Muscle of back (tissue), 11 donors: ENCODE results near the gene KCNG2. TPM values are rescaled to one million over a fixed set of nuclear protein-coding genes. Genes with fewer than 3 reads are reported as not detected.
A peak's percentile ranks its signal among the peaks of the same experiment; 100 is the strongest.

Experiments used
- DNase-seq, 3 donors: peaks; one replicate each; pipeline versions ENCODE4 v3.0.0 to v3.0.0-alpha.2; 2013
- polyA plus RNA-seq, 10 donors: library from polyadenylated mRNA; unstranded; fragments of 120-200 nt; gene quantifications; one replicate each; pipeline ENCODE4 v1.2.1, GENCODE V29; 2013; ENCODE audit not compliant: insufficient read length in 10 of 10

The KCNG2 gene
- polyA plus RNA-seq, 10 donors, result 0.13 to 0.63 (median 0.37) TPM

GRCh38 chr18:79905389-79905911 lies 107.7 kb downstream of the KCNG2 start:
- no peak for DNase-seq

- no peak for DNase-seq
These were observed 108.3 kb downstream of the KCNG2 start for GRCh38 chr18:79905993-79906392.

DNA sequence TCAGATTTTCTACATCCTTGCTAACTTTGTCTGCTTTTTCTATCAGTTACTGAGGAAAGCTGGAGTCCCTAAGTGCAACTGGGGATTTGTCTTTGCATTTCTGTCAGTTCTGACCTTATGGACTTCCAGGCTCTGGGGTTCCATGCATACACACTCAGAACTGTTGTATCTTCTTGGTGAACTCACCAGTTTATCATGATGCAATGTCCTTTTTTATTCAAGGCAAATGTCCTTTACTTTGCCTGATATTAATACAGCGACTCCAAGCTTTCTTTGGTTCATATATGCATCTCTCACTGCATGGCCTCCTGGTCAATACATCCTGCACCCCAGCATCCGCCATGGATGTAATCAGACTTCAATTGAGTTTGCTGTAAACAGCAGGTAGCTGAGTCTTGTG lies 109.0 kb downstream of the KCNG2 start:
- DNase-seq, result no peak

DNA sequence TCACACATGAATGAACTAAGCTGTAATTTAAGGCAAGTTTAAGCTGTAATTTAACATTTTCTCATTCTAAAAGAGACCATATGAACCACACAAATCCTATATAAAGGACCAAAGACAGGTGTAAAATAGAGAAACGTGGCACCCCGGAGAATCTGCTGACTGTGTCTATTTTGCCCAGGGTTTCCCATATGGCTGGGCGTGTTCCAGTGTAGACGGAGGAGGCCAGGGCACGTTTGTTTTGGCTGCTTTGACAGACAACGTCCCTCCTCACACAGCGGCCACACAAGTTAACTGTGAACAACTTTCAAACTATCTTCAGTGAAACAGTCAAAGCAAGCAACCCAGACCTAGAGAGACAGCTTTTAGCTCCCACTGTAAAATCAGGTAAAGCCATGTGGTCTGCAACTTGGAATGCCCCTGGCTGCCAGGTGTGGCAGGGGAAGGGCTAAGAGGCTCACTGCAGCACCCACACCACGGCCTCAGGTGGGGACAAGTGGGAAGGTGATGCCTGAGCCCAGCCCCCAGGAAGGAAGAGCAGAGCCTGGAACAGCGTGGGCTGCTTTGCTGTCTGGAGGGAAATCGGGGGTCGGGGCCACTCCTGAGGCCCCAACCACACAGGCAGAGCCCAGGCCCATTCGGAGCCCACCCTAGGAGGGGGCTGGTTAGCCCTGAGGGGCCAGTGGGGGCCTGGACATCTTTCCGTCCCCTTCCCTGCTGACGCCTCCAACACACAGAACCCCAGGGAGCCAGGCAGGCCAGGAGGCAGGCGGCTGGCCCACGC lies 113.0 kb downstream of the KCNG2 start:
- DNase-seq, result no peak

DNA sequence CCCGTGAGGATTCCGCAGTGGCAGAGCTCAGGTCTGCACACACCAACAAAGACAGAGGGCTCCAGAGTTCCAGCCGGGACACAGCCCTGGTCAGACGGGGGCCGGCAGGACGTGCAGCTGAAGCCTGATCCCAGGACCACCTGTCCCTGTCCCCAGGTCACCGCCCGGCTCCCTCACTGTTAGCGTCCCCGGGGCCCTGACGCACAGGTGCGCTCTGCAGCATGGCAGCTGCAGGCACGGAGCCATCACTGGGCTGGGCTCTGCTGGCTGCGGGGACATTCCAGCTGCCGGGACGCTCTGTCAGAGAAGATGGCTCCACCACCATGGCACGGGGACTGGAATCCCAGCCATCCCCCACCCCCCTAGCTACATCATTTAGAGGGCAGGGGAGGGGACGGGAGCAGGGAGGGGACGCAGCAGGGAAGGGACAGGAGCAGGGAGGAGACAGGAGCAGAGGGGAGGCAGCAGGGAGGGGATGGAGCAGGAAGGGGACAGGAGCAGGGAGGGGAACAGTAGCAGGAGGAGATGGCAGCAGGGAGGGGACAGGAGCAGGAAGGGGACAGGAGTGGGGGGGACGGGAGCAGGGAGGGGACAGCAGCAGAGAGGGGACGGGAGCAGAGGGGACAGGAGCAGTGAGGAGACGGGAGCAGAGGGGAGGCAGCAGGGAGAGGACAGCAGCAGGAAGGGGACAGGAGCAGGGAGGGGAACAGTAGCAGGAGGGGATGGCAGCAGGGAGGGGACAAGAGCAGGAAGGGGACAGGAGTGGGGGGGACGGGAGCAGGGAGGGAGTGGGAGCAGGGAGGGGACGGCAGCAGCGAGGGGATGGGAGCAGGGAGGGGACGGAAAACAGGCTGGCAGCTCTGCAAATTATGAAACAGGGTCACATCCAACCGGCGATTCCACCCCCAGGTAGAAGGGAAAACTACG lies 113.9 kb downstream of the KCNG2 start:
- DNase-seq, result peak; percentile 53 to 68 (median 58)

DNA sequence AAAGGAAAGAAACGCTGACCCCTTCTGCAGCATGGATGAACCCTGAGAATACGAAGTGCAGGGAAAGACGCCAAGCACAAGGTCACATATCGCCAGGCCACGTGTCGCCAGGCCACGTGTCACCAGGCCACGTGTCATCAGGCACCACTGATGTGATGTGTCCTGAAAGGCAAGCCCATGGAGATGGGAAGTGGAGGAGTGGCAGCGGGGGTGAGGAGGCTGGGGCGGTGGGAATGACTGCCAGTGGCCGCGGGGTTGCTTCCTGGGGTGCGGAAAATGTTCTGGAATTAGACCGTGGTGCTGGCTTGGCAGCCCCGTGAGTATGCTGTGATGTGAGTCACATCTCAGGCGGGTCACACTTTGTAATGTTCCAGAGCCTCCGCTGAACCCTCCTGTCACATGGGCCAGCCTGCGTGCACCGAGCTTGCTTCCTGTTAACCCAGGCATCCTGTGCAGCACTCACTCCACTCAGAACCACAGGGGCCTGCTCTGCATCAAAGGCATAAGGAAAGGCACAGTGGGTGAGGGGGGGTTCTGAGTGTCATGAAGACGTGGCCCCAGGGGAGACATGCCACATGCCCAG lies 114.8 kb downstream of the KCNG2 start:
- peak in 2 of 3 donors; percentile 13 to 32 for DNase-seq

- DNase-seq, result no peak
These were observed 115.5 kb downstream of the KCNG2 start for GRCh38 chr18:79912994-79913831.

DNA sequence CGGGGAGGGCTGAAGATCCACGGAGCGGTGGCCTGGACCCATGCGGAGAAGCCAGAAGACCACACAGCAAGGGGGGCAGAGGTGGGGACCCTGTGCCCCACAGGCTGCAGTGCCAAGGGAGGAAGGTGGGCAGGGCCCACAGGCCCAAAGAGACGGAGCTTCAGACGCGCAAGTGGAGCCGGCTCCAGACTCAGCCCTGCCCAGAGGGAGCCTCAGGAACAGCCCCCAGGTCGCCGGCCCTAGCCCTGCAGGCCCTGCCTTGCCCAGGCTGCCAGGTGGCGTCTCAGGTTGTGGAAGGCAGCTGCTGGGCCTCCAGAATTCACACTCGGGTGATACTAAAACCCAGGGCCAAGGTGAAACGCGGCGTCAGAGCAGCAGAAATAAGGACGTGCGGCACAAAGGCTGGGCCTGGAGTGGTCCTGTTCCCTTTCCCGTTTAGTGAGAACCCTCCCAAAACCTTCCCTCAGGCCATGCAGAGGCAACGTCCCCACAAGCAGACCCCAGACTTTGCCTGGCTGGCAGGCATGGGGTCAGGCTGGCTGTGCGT lies 116.9 kb downstream of the KCNG2 start:
- no peak for DNase-seq

DNA sequence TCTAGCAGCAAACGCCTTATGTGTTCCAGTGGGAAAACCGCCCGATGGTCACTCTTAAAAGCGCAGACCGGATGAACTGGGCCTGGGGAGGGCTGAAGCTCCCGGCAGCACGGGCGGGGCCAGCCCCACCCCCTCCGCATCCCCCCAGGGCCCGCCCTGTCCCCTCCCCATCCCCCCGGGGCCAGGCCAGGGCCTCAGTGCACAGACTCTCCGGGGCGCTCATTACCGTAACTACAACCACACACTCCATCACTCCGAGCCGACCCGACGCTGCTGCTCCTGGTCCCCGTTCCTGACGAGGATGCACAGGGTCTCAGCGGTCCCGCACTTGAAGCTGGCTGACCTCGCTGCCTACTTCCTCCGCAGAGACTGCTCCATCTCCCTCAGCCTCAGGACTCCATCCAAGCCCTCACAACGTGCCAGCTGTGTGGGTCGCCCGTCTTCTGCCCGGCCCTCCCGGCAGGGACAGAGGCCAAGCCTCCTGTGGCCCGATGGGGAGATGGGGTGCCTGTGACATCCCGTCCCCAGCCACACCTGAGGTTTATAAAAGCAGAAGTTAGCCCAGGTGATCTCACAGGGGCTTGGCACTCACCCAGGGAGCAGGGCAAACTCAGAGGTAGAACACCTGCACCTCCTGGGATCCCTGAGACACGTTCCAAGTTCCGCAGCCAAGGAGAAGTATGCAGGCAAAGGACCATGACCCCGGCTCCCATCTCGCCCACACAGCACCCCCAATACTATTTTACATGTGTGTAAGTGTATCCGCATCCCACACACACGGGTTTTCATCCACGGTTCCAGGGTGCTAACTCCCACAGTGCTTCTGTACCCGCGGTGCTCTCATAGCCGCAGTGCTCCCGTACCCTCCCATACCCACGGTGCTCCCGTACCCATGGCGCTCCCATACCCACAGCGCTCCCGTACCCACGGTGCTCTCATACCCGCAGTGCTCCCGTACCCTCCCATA lies 117.7 kb downstream of the KCNG2 start:
- DNase-seq, result no peak

DNA sequence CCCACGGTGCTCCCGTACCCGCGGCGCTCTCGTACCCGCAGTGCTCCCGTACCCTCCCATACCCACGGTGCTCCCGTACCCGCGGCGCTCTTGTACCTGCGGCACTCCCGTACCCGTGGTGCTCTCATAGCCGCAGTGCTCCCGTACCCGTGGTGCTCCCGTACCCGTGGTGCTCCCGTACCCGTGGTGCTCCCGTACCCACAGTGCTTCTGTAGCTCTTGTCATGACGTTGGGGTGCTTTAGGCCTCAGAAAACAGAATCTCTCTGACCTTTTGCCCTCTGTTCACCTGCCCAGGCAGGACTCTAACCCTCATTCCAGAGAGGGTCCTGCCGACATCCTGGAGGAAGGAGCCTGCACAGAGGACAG lies 118.4 kb downstream of the KCNG2 start:
- DNase-seq, result no peak

- DNase-seq, result no peak
These were observed 118.9 kb downstream of the KCNG2 start for GRCh38 chr18:79916546-79917168.

- DNase-seq, result no peak
These were observed 119.6 kb downstream of the KCNG2 start for GRCh38 chr18:79917169-79917852.

DNA sequence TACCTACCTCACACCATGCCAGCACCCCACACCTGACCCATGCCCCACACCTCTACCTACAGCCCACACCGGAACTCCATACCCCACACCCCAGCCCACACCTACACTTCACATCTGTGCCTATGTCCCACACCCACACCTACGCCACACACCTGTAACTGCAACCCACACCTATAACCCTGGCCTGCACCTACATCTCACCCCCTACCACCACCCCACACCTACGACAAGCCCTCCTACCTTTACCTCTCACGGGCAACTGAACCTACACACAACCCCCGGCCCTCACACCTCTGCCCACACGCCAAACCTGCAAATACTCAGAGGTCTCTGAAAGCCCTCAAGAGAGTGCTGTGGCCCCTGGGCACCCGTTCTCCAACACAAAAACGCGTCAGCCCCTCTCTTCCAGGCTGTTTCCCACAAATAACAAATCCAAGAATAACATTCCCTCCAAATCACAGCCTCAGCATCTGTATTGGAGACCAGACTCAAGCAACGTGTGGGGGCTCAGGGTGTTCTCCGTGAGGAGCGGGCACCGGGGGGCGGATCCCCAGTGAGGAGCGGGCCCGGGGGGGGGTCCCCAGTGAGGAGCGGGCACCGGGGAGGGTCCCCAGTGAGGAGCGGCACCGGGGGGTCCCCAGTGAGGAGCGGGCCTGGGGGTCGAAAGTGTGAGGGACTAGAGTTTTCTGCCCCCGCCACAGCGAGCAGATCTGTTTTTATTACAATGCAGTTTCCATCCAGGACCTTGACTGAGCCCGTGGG lies 120.3 kb downstream of the KCNG2 start:
- no peak for DNase-seq

- DNase-seq, result no peak
These were observed 120.9 kb downstream of the KCNG2 start for GRCh38 chr18:79918615-79919011.

- no peak for DNase-seq
These were observed 121.4 kb downstream of the KCNG2 start for GRCh38 chr18:79919089-79919488.

DNA sequence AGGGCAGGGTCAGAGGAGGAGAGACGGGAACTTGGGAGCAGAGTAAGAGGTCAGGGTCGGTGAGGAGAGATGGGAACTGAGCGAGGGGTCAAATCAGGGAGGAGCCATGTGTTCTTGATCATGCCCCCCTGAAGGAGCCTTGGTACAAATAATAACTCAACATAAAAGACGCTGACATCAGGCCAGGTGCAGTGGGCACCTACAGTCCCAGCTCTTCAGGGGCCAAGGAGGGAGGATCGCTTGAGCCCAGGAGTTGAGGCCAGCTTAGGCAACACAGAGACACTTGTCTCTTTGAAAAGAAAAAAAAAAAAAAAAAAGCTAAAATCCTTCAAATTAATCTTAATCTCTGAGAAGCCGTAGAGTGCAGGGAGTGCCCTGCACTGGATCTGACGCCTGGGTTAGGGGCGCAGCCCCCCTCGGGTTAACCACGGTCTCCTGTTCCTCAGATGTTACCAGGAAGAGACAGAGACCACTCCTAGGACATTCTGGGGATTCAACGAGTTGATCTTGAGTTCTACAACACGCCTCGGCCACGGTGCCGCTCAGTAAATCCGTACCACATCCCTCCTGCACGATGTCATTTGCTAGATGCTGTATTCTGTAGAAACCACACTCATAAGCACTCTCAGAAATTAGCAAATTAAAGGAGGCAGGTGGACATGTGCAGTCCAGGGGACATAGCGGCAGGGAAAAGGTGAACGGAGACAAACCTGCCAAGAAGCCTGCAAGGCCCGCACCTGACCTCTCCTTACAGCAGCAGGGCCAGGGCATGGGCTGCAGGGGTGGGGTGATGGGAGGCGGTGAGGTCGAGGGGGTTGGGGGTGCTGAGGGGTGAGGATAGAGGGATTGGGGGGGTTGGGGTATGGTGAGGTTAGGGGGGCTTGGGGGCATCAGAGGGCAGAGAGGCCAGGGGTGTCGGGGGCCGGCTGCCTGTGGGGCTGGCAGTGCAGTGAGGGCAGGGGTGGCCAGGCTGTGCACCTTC lies 124.5 kb downstream of the KCNG2 start:
- no peak for DNase-seq

DNA sequence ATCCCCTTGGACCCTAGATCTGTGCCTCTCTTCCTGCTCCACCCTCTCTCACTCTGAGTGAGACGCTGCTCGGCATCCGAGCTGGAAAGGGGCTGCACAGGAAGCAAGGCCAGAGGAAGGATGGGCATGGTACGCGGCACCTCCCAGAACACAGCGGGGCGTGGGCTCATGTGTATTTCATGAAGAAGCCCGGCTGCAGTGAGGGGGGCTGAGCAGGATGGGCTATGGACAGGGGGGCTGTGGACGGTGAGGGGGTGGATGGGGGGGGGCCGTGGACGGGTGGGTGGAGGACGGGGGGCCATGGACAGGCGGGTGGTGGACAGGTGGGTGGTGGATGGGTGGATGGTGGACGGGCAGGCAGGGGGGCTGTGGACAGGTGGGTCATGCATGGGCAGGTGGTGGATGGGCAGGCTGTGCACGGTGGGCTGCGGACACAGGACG lies 125.3 kb downstream of the KCNG2 start:
- DNase-seq, result no peak
